ENCODE measurements around the gene ANKRD29.

DNA sequence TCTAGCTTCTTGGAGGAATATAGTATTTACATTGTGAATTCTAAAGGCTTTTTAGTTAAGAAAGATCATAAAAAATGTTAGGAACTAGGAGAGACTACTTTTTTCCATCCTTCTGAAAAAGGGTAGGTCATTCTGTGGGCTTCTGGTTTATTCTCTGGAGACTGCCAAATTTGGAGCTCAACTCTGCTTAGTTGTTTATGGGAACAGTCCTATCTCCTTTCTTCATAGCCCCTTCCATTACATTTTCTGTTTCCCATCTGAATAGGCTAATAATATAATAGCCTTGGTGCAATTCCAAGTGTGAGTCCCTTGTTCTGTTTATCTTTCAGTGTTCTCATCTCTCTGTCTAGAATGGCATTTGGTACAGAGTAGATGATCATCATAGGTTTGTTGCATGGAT, 42.1 kb upstream of the ANKRD29 start:
- TF ChIP-seq, protein P1, sequence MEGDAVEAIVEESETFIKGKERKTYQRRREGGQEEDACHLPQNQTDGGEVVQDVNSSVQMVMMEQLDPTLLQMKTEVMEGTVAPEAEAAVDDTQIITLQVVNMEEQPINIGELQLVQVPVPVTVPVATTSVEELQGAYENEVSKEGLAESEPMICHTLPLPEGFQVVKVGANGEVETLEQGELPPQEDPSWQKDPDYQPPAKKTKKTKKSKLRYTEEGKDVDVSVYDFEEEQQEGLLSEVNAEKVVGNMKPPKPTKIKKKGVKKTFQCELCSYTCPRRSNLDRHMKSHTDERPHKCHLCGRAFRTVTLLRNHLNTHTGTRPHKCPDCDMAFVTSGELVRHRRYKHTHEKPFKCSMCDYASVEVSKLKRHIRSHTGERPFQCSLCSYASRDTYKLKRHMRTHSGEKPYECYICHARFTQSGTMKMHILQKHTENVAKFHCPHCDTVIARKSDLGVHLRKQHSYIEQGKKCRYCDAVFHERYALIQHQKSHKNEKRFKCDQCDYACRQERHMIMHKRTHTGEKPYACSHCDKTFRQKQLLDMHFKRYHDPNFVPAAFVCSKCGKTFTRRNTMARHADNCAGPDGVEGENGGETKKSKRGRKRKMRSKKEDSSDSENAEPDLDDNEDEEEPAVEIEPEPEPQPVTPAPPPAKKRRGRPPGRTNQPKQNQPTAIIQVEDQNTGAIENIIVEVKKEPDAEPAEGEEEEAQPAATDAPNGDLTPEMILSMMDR (IDR thresholded peaks at IDR 0.05), result no peak
- no peak for TF ChIP-seq ZFX (IDR thresholded peaks at IDR 0.05; ENCODE audit: borderline replicate concordance)

All from 22Rv1 (cell line).